A673 (cell line): ENCODE measurements around the gene SIM2.

Source experiments
- CTCF ChIP-seq: fragments of 300-800, 200-600 bp; sonication (generic); conservative IDR thresholded peaks from 2 replicates; pipeline ENCODE4 v1.5.1; 2017; ENCODE audit warnings: low read depth, mild to moderate bottlenecking, antibody characterized with exemption, low read length, moderate library complexity, mixed read lengths
- EZH2 ChIP-seq: fragments of 200-600 bp; sonication (generic); IDR thresholded peaks from 2 replicates; pipeline ENCODE4 v1.6.1; 2017; ENCODE audit warnings: borderline replicate concordance, low read depth, mild to moderate bottlenecking, mixed read lengths, antibody characterized with exemption, low read length; ENCODE audit not compliant: poor library complexity, severe bottlenecking

DNA sequence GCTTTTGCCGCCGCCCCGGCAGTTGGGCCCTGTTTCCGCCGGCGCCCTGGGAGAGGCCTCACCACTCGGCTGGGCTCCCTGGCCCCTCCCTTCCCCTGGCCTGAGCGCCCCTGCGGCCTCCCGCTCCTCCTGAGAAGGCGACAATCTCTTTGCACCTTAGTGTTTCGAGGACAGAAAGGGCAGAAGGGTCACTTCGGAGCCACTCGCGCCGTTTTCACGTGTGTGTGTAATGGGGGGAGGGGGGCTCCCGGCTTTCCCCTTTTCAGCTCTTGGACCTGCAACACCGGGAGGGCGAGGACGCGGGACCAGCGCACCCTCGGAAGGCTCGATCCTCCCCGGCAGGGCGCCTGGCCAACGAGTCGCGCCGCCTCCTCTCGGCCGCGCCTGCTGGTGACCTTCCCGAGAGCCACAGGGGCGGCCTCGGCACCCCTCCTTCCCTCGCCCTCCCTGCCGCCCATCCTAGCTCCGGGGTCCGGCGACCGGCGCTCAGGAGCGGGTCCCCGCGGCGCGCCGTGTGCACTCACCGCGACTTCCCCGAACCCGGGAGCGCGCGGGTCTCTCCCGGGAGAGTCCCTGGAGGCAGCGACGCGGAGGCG is 432 bp upstream of the SIM2 start:
- TF ChIP-seq CTCF: no peak
- TF ChIP-seq EZH2: no peak
